ENCODE data around the gene CEBPE.

CEBPE gene

DNA sequence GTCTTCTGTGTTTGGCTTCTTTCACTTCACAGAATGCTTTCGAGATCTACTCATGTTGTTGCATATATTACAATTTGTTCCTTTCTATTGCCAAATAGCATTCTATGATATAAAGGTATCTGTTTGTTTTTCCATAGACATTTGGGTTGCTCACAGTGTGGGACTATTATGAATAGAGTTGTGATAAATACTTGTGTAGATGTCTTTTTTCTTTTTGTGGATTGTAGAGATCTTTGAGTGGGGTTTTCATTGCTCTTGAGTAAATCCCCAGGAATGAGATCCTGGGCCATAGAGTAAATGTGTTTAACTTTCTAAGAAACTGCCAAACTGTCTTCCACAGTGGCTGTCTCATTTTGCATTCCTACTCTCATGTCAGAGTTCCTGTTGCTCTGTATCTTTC is 24.9 kb upstream of the CEBPE start:
- DNase-seq (ENCODE audit: low spot score), result no peak

DNA sequence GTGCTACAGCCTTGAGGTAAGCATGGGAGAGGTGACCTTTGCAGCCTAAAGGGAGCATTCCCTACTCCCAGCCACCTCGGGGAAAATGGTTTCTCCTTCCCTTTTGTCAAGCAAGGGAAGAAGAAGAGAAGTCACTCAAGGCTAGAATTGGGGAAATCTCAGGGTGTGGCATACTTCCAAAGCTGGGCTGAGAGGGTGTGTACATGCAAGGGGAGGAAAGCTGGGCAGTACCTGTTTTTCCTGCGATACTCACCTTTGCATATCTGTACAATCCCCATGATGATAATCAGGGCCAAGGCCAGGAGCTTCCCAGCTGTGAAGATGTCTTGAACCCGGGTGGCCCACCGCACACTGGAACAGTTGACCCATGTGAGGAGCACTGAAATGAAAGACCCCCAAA is 23.8 kb upstream of the CEBPE start:
- no peak for DNase-seq (ENCODE audit: low spot score)

GRCh38 chr14:23141706-23142444 is 22.8 kb upstream of the CEBPE start:
- peak; percentile 27 for DNase-seq (ENCODE audit: low spot score)

GRCh38 chr14:23140371-23140770 is 21.3 kb upstream of the CEBPE start:
- DNase-seq (ENCODE audit: low spot score), result no peak

- DNase-seq (ENCODE audit: low spot score), result no peak
Observed at GRCh38 chr14:23139874-23140273, 20.8 kb upstream of the CEBPE start.

DNA sequence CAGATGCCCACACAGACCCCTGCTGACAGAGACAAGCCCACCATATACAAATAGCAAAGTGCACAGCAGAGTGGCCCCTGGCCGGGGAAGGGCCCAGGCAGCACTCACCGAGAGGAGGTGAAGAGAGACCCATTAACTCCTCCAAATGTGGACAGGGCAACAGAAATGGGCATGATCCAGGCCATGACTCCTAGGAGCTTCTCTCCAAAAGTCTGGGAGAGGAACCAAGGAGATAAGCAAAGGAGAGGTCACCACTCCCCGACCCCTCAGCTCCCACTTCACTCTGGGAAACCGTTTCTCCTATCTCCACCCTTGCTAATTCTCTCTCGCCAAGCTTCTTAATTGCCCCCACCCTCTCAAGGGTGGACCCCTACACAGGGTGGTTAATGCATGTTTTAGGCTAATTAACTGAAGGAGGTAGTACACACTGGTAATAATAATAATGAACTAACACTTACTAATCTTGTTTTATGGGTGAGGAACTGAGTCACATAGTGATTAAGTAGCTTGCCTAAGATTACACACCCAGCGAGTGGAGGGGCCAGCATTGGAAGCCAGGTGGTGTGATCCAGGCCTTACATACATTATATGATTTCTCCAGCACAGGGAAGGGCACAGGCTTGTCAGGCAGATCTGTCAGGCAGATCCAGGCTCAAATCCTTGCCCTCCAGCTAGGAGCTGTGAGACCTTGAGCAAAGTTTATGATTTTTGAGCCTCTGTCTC is 18.9 kb upstream of the CEBPE start:
- DNase-seq (ENCODE audit: low spot score), result peak; percentile 10

GRCh38 chr14:23137192-23137812 is 18.2 kb upstream of the CEBPE start:
- DNase-seq (ENCODE audit: low spot score), result no peak

GRCh38 chr14:23136566-23137133 is 17.6 kb upstream of the CEBPE start:
- no peak for DNase-seq (ENCODE audit: low spot score)

DNA sequence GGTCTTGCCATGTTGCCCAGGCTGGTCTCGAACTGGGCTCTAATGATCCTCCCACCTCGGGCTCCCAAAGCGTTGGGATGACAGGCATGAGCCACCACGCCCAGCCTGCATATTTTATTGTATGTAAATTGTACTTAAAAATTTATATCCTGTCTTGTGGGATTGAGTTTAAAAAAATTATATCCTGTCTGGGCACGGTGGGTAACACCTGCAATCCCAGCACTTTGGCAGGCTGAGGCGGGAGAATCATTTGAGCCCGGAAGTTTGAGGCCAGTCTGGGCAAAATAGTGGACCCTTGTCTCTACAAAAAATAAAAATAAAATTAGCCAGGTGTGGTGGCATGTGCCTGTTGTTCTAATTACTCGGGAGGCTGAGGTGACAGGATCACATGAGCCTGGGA is 13.9 kb upstream of the CEBPE start:
- DNase-seq (ENCODE audit: low spot score), result no peak

GRCh38 chr14:23131482-23131881 is 12.4 kb upstream of the CEBPE start:
- DNase-seq (ENCODE audit: low spot score), result no peak

GRCh38 chr14:23130871-23131270 is 11.8 kb upstream of the CEBPE start:
- DNase-seq (ENCODE audit: low spot score), result no peak

GRCh38 chr14:23129759-23130316 is 10.8 kb upstream of the CEBPE start:
- DNase-seq (ENCODE audit: low spot score), result no peak

DNA sequence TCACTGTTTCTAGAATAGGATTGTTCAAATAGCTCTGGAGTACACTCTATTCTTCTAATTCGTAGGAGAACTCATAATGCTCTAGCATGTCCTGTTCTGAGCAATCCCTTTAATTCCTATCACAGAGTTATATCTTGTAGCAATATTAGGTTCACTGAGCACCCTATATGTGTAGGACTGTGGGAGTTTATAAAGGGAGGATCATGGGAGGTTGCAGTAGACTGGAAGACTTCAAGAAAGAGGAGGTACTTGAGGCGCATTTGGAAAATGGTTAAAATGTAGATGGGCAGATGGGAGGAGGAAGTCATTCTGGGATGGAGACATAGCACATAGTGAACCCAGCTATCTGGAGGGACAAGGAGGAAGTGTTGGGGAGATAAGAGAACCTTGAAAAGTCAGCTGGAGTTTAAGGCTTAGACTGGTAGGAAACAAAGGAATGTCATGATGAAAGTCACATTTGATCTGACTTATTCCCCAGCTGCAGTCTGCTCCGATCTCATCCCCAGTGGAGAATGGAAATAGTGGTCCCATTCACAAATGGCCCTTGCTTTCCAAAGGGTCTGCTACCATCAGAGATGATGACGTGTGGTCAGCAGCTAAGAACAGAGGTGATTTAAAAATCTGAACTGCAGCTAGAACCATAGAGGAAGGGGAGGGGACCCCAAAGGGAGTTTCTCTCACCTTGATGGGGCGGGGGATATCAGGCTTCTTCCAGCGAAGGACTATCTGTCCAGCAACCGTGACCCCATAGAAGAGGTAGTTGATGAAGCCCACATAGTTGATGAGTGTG is 10.1 kb upstream of the CEBPE start:
- DNase-seq (ENCODE audit: low spot score), result no peak

DNA sequence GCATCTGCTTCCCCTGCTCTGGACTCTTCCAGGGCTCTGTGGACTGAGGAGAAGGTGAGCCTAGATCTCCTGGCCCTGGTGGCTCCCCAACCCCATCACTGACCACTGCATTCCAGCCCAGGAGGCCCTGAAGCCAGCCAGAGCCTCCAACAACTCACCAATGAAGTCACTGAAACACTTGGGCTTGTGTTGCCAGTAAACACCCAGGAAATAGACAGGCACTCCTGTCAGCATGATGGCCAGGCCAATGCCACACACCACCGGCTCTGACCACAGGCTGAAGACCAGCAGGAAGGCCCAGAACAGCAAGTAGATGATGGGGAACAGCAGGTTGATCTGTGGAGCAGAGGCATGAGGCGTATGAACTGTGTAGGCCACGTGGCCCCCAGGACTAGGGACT is 8.8 kb upstream of the CEBPE start:
- DNase-seq (ENCODE audit: low spot score), result no peak

DNA sequence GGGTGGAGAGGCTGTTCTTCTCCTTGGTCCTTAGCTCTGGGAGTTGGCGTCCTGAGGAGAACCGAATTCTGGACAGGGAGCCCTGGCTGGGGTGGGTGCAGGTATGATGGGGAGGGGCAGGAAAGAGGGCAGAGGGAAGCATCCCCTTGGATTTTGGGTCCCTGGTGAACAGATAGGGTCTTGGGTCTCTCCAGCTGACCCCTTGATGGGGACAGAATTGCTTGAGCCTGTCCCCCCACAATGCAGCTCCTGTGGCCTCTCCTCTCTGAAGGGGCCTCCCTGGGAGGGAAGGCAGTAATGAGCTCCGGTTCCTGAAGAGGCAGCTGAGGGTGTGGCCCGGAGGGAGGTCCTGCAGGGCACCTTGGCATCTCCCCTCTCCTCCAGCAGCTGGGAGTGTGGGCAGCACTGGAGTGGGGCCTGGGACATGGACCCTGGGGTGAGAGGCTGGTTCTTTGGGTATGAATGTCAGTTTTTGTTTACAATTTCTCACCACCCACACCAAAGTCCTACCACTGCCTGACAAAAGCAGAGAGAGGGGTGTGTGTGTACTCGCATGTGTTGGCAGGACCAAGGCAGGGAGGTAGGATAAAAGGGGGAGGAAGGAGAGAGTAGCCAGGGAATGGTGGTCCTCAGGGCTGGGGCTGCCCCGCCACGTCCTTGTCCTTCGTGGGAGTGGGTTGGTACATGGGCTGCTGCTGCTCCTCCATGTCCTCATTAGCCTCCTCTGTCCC is 7.7 kb upstream of the CEBPE start:
- no peak for DNase-seq (ENCODE audit: low spot score)

DNA sequence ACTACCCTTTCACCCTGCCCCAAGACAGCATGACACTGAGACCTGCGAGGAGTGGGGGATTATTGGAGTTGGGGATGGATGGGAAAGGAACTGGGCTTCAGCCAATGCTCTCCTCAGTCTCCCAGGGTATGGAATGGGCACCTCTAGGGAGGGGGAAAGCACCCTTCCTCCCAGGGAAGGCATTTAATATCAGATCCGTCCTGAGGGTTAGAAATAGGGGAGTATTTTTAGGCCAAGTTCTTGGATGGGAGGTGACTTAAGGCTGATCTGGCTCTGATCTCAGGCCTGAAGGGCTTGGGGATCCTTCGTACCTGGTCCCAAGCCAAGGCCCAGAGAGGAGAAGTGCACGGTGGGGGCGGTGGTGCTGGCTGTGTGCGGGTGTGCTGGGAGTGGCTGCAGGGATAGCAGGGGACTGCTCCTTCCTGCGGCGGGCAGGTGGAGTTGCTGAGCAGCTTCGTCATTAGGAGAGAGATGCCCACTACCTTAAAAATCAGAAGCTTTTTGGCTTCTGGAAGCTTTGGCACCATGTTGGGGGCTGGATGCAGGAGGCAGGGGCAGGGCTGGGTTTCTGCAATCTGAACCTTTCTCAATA is 7.0 kb upstream of the CEBPE start:
- no peak for DNase-seq (ENCODE audit: low spot score)

DNA sequence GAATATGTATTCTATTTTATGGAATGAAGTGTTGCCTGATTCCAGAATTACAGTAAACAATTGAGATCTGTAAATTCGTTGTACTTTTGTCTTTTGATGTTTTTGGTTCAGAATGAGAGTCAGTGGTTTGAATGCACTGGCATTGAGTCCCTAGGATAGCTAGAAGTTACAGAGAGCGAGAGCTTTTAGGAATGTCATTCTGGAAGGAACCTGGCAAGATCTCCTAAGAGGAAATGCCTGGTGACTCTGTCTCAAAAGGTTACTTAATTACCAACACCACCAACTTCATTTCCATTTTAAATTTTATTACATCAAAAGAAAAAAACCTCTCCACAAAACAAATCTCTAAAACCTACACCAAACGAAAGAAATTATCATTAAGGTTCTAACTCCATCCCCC is 6.0 kb upstream of the CEBPE start:
- DNase-seq (ENCODE audit: low spot score), result no peak

DNA sequence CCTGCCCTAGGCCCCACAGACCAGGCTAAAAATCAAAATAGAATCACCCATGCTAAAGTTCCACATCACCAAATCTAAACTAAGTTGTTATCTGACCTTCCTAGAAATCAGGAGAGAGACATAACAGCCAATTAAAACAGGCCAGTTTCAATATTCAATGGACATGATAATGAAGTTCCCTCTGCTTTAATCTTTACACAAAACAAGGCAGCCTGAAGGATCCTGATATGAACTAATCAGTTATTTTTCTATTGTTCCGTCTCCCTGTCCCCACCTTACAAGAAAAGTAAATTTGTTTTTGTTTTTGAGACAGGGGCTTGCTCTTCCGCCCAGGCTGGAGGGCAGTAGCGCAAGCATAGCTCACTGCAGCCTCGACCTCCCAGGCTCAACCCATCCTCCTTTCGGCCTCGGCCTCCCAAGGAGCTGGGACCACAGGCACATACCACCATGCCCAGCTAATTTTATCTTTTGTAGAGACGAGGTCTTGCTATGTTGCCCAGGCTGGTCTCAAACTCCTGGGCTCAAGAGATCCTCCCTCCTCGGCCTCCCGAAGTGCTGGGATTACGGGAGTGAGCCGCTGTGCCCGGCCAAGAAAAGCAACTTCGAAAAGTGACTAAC is 5.4 kb upstream of the CEBPE start:
- no peak for DNase-seq (ENCODE audit: low spot score)

GRCh38 chr14:23123419-23123818 is 4.4 kb upstream of the CEBPE start:
- peak; percentile 77 for DNase-seq (ENCODE audit: low spot score)

DNA sequence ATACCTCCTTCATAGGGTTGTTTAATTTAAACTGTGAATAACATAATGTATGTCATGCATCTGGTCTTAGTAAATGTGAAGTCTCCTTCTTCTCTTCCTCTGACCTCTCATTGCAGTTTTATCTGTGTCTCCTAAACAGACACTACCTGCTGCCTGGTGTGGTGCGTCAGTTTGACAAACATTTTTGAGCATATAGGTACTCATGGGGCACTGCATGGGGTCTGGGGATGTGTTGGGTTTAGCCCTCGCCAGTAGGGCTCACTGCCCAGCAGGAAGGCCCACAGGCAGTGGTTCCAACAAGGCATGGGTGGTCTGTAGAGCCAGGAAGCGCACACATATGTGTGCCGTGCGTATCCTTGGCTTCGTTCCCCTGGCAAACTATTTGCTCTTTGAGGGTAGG is 3.0 kb upstream of the CEBPE start:
- DNase-seq (ENCODE audit: low spot score), result no peak
